Measurements from ENCODE around the gene MET. TPM values are rescaled to one million over a fixed set of nuclear protein-coding genes. Genes with fewer than 3 reads are reported as not detected.

The MET gene
- total and polyA plus RNA-seq, 9 donors: 1.3 to 33.9 (median 5.8) TPM

- Histone ChIP-seq H3K9me3 (no peaks in the 10 kb centered on the region), H3K4me3 (no peak overlapping the region), H3K27ac (no peak overlapping the region), H3K27me3 (no peaks in the 10 kb centered on the region), H3K36me3 (no peaks in the 10 kb centered on the region), H3K4me1 (ENCODE audit: insufficient read depth) (no peaks in the 10 kb centered on the region)
- WGBS, 3 donors: 87 to 90% (median 89%) methylated on average over 9 of the region's 9 CpGs
- TF ChIP-seq EP300 (IDR thresholded peaks at IDR 0.05): no peak
- no peak for TF ChIP-seq POLR2A (IDR thresholded peaks at IDR 0.05)
- TF ChIP-seq CTCF (IDR thresholded peaks at IDR 0.05): no peak
- intact Hi-C loops (cut with DNase I): no loop called here
- DNase-seq: no peak
Observed at GRCh38 chr7:116730097-116731022, 58.4 kb downstream of the MET start.

GRCh38 chr7:116731023-116731395 is 59.0 kb downstream of the MET start:
- Histone ChIP-seq H3K27ac (no peak overlapping the region), H3K4me3 (no peak overlapping the region), H3K9me3 (no peaks in the 10 kb centered on the region), H3K27me3 (no peaks in the 10 kb centered on the region), H3K36me3 (no peaks in the 10 kb centered on the region), H3K4me1 (ENCODE audit: insufficient read depth) (no peaks in the 10 kb centered on the region)
- no peak for DNase-seq
- WGBS, 3 donors: 62 to 80% (median 73%) methylated on average over 1 of the region's 1 CpG
- TF ChIP-seq POLR2A (IDR thresholded peaks at IDR 0.05): no peak
- TF ChIP-seq CTCF (IDR thresholded peaks at IDR 0.05): no peak
- no peak for TF ChIP-seq EP300 (IDR thresholded peaks at IDR 0.05)
- intact Hi-C loops (cut with DNase I): no loop called here

GRCh38 chr7:116731445-116732335 is 59.7 kb downstream of the MET start:
- no peak for DNase-seq
- TF ChIP-seq CTCF (IDR thresholded peaks at IDR 0.05): no peak
- no peak for TF ChIP-seq POLR2A (IDR thresholded peaks at IDR 0.05)
- no peak for TF ChIP-seq EP300 (IDR thresholded peaks at IDR 0.05)
- Histone ChIP-seq H3K27ac (no peak overlapping the region), H3K27me3 (no peaks in the 10 kb centered on the region), H3K9me3 (no peaks in the 10 kb centered on the region), H3K4me3 (no peak overlapping the region), H3K36me3 (no peaks in the 10 kb centered on the region), H3K4me1 (ENCODE audit: insufficient read depth) (no peaks in the 10 kb centered on the region)
- 74 to 76% (median 75%) methylated on average over 12 of the region's 12 CpGs for WGBS, 3 donors
- intact Hi-C loops (cut with DNase I): no loop called here

- 79 to 87% (median 85%) methylated on average over 7 of the region's 7 CpGs for WGBS, 3 donors
Observed at GRCh38 chr7:116732788-116733694, 61.0 kb downstream of the MET start.

More at GRCh38 chr7:116732788-116733694, 61.0 kb downstream of the MET start:
- no peak for DNase-seq
- no peak overlapping the region for H3K4me3 ChIP-seq
- no peak for TF ChIP-seq CTCF (IDR thresholded peaks at IDR 0.05)
- no peak for TF ChIP-seq POLR2A (IDR thresholded peaks at IDR 0.05)
- no peak for TF ChIP-seq EP300 (IDR thresholded peaks at IDR 0.05)
- no peaks in the 10 kb centered on the region for H3K4me1 ChIP-seq (ENCODE audit: insufficient read depth)
- intact Hi-C loops (cut with DNase I): no loop called here
- no peaks in the 10 kb centered on the region for H3K9me3 ChIP-seq
- no peak overlapping the region for H3K27ac ChIP-seq
- H3K36me3 ChIP-seq: no peaks in the 10 kb centered on the region
- no peaks in the 10 kb centered on the region for H3K27me3 ChIP-seq
